ENCODE measurements around the gene KIF1B. TPM values are rescaled to one million over a fixed set of nuclear protein-coding genes. Genes with fewer than 3 reads are reported as not detected.

KIF1B gene
- total RNA-seq, 1 experiment from 2014 or later, result 28.1 TPM

GRCh38 chr1:10338047-10338446 is 127.7 kb downstream of the KIF1B start:
- Histone ChIP-seq H3K9me3 (ENCODE audit: control insufficient read depth in 1 of 2, insufficient read depth in 1 of 2, low read depth in 1 of 2, low read length in 2 of 2) (no peaks in the 10 kb centered on the region), H3K27ac (ENCODE audit: low read depth, low read length) (no peak overlapping the region), H3K36me3 (ENCODE audit: control insufficient read depth in 1 of 2, insufficient read depth in 2 of 2, low read length in 2 of 2) (peaks cover 10 to 13% of the 10 kb centered on the region in 2 experiments; a peak in 2 of 4 replicates), H3K4me2 (ENCODE audit: low read length) (no peak overlapping the region), H3K4me1 (ENCODE audit: control insufficient read depth in 1 of 2, insufficient read depth in 2 of 2, low read length in 2 of 2) (peaks cover 3 to 7% of the 10 kb centered on the region in 2 experiments), H2AFZ (ENCODE audit: low read depth, low read length, poor library complexity, severe bottlenecking) (no peak overlapping the region), H3K9me2 (ENCODE audit: insufficient read depth) (no peaks in the 10 kb centered on the region), H4K20me1 (ENCODE audit: insufficient read depth) (no peaks in the 10 kb centered on the region), H3K27me3 (ENCODE audit: insufficient read depth, low read length) (no peaks in the 10 kb centered on the region), H3K79me2 (ENCODE audit: insufficient read depth, low read length) (no peaks in the 10 kb centered on the region), H3K9ac (ENCODE audit: low read length) (no peak overlapping the region), H3K4me3 (replicated peaks in 1 of 2; ENCODE audit: low read depth in 1 of 2, low read length in 2 of 2) (no peak overlapping the region)
- ATAC-seq (peak; percentile 96), DNase-seq (ENCODE audit: low read depth, low spot score) (peak; percentile 16)
- ChIA-PET POLR2A (interaction anchor here (1.3 kb wide), 1 partner anchor 128 kb away, joined by 4 read pairs; the partner anchor contains the start of gene KIF1B), CTCF (interaction anchor here (0.6 to 1.0 kb wide), 4 partner anchors 8 to 387 kb away, joined by 3 to 4 read pairs (median 4); partner anchors contain the start of gene KIF1B), RAD21 (ENCODE audit: low non-redundant PET in 1 of 2, low total read pairs in 2 of 2, uncharacterized antibody in 2 of 2, unreplicated experiment in 2 of 2) (interaction anchor here in 1 of 2 experiments (0.8 kb wide), 1 partner anchor 127 kb away, joined by 3 read pairs; no protein-coding TSS in a partner anchor)
- no TSS peak for BruUV-seq (replicated peaks)
- TF ChIP-seq RAD21 (IDR thresholded peaks at IDR 0.05; ENCODE audit: low read depth), result peak; percentile 91
- peak; percentile 35; the same call in 1 of the 2 replicates for TF ChIP-seq CBX3 (IDR thresholded peaks at IDR 0.05; ENCODE audit: low read depth)
- 0 out of 2 replicates have a peak, but pooled peaks have one; percentile 18 for TF ChIP-seq SRF (IDR thresholded peaks at IDR 0.05; ENCODE audit: low read depth)
- TF ChIP-seq ELF1 (IDR thresholded peaks at IDR 0.05; ENCODE audit: borderline replicate concordance, low read depth), result no peak
- TF ChIP-seq CTCF (IDR thresholded peaks at IDR 0.05 in 2 of 3, conservative IDR thresholded peaks at IDR 0.05 in 1 of 3; ENCODE audit: borderline replicate concordance in 1 of 3, insufficient read depth in 1 of 3, low read depth in 2 of 3, low read length in 2 of 3), result peak; percentile 70 to 89 (median 86); a peak in 5 of 6 replicates
- intact Hi-C loops (cut with micrococcal nuclease), result loop anchor here (2.0 to 10.0 kb wide), 3 partner anchors 123 to 461 kb away; partner anchors contain the start of gene KIF1B

GRCh38 chr1:10338611-10339010 is 128.2 kb downstream of the KIF1B start:
- Histone ChIP-seq H3K9ac (ENCODE audit: low read length) (no peak overlapping the region), H3K9me2 (ENCODE audit: insufficient read depth) (no peaks in the 10 kb centered on the region), H3K9me3 (ENCODE audit: control insufficient read depth in 1 of 2, insufficient read depth in 1 of 2, low read depth in 1 of 2, low read length in 2 of 2) (no peaks in the 10 kb centered on the region), H3K27ac (ENCODE audit: low read depth, low read length) (no peak overlapping the region), H3K79me2 (ENCODE audit: insufficient read depth, low read length) (no peaks in the 10 kb centered on the region), H4K20me1 (ENCODE audit: insufficient read depth) (no peaks in the 10 kb centered on the region), H3K4me2 (ENCODE audit: low read length) (no peak overlapping the region), H3K36me3 (ENCODE audit: control insufficient read depth in 1 of 2, insufficient read depth in 2 of 2, low read length in 2 of 2) (peaks cover 10 to 13% of the 10 kb centered on the region in 2 experiments; a peak in 2 of 4 replicates), H3K4me1 (ENCODE audit: control insufficient read depth in 1 of 2, insufficient read depth in 2 of 2, low read length in 2 of 2) (peaks cover 3 to 7% of the 10 kb centered on the region in 2 experiments), H2AFZ (ENCODE audit: low read depth, low read length, poor library complexity, severe bottlenecking) (no peak overlapping the region), H3K4me3 (replicated peaks in 1 of 2; ENCODE audit: low read depth in 1 of 2, low read length in 2 of 2) (no peak overlapping the region), H3K27me3 (ENCODE audit: insufficient read depth, low read length) (no peaks in the 10 kb centered on the region)
- ATAC-seq (no peak), DNase-seq (ENCODE audit: low read depth, low spot score) (no peak)
- BruUV-seq (replicated peaks), result no TSS peak
- ChIA-PET RAD21 (ENCODE audit: low non-redundant PET in 1 of 2, low total read pairs in 2 of 2, uncharacterized antibody in 2 of 2, unreplicated experiment in 2 of 2) (interaction anchor here in 1 of 2 experiments (0.8 kb wide), 1 partner anchor 127 kb away, joined by 3 read pairs; no protein-coding TSS in a partner anchor), POLR2A (interaction anchor here (1.3 kb wide), 1 partner anchor 129 kb away, joined by 4 read pairs; the partner anchor contains the start of gene KIF1B), CTCF (interaction anchor here (0.6 to 1.0 kb wide), 4 partner anchors 9 to 388 kb away, joined by 3 to 4 read pairs (median 4); partner anchors contain the start of gene KIF1B)
- intact Hi-C loops (cut with micrococcal nuclease), result loop anchor here (2.0 to 10.0 kb wide), 3 partner anchors 124 to 461 kb away; partner anchors contain the start of gene KIF1B
- TF ChIP-seq ZFX (IDR thresholded peaks at IDR 0.05), result no peak

Measured in HCT116 (cell line).